SIG-M5 (cell line): ENCODE data around the gene ENOPH1.
"Not testable (repeated sequence)": the region's sequence is repeated elsewhere in the genome, so short reads cannot be mapped to it uniquely, and the experiment has no call there.

Experiments
- DNase-seq: peaks from one replicate; lab custom pipeline; 2025; lab: John Stamatoyannopoulos, UW

ENOPH1 gene

DNA sequence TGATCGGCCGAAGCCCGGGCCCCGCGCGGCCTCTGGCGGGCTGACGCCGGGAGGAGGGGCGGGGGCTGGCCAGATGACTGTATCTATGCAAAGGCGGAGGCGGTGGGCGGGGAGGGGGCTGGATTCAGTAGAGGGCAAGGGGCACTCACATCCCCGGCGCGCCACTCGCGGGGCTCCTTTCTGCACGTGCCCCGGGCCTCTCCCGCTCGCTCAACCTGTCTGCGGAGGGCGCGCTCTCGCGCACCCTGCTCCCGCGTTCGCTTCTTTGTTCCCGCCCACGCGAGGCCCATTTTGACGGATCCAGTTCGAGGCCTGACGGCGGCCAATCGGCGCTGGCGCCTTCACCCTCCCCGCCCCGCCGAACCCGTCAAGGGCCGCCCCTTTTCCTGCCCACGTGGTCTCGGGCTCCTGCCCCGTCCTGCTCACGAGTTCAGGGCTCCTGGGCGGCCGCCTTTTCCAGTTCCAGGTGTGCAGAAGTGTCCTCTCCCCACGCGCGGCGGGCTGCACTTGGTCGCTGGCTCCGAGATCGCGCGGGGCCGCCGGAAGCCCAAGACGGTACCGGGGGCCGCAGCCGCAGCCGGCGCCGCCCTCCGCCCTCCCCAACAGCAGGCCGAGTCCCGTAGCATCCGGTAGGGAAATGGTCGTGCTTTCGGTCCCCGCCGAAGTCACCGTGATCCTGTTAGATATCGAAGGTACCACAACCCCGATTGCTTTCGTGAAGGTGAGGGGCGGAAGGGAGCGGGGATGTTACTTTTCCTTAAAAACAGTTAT, at the start of gene ENOPH1, which contains the start of gene HNRNPDL:
Gene ENOPH1 (plus strand): TSS at position 398 of the 771 bp plus-strand sequence. CDS start 240 bp downstream, at position 638.
Gene HNRNPDL (minus strand): TSS at position 270 of the 771 bp plus-strand sequence. CDS start 772 bp downstream, outside the sequence.
- peak; percentile 70 for DNase-seq

GRCh38 chr4:82380831-82381230, 49.6 kb upstream of the ENOPH1 start:
- DNase-seq, result no peak

- no peak for DNase-seq
Measured at GRCh38 chr4:82381235-82381634, 49.2 kb upstream of the ENOPH1 start.

GRCh38 chr4:82381661-82382296, 48.6 kb upstream of the ENOPH1 start:
- peak; percentile 4 for DNase-seq

- no peak for DNase-seq
Measured at GRCh38 chr4:82382751-82383150, 47.6 kb upstream of the ENOPH1 start.

DNA sequence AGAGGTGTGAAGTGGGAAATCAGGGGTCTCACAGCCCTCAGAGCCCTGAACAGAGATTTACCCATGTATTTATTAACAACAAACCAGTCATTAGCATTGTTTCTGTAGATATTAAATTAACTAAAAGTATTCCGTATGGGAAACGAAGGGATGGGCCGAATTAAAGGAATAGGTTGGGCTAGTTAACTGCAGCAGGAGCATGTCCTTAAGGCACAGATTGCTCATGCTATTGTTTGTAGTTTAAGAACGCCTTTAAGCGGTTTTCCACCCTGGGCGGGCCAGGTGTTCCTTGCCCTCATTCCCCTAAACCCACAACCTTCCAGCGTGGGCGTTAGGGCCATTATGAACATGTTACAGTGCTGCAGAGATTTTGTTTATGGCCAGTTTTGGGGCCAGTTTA, 44.1 kb upstream of the ENOPH1 start:
- not testable (repeated sequence) for DNase-seq

DNA sequence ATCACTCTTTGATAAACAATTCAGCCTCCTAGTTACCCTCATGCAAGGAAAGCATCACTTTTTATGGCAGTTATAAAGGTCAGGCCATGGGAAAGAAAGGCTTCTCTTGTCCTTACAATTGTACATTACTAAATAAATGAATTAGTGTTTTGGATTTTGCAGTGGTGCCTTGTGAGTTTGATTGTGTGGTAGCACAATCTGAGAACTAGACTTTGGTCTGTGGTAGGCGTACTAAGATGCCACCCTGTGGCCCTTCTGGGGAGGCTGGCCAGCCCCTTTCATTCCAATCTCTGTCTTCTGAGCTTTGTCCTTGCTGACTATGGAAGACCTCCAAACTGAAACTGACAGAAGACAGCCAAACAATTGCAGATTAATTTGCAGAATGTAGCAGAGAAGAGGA, 42.0 kb upstream of the ENOPH1 start:
- no peak for DNase-seq

GRCh38 chr4:82390061-82390460, 40.3 kb upstream of the ENOPH1 start:
- not testable (repeated sequence) for DNase-seq

DNA sequence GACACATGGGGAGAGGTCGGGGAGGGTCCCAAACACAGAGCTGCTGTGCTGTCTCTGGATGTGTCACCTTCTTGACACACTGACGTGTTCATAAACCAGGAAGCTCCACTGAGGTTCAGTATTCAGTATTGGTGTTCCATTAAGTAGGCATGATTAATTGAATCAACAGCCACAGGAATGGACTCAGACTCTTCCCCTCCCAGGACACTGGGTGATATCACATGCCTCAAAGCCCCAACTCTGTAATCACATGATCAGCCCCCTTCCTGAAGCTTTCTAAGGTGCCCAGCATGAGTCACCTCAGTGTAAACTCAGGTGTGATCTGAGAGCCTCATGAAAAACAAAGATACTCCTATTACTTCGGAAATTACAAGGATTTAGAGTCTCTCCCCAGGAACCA, 35.5 kb upstream of the ENOPH1 start:
- DNase-seq, result no peak

GRCh38 chr4:82397527-82397926, 32.9 kb upstream of the ENOPH1 start:
- no peak for DNase-seq

DNA sequence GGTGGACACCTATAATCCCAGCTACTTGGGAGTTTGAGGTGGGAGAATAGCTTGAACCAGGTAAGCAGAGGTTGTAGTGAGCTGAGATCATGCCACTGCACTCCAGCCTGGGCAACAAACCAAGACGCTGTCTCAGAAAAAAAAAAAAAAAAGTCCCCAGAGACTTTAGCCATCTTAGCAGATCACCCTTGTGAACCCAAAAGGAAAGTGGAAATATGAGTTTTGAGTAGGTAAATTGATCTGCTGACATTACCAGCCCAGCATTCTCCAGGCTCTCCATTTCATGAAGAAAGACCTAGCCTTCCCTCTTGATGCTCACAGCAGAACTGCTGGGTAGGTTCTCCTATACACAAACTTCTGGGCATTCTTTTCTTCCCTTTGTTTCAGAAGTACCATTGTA, 32.1 kb upstream of the ENOPH1 start:
- DNase-seq, result no peak

GRCh38 chr4:82401600-82401999, 28.8 kb upstream of the ENOPH1 start:
- no peak for DNase-seq

DNA sequence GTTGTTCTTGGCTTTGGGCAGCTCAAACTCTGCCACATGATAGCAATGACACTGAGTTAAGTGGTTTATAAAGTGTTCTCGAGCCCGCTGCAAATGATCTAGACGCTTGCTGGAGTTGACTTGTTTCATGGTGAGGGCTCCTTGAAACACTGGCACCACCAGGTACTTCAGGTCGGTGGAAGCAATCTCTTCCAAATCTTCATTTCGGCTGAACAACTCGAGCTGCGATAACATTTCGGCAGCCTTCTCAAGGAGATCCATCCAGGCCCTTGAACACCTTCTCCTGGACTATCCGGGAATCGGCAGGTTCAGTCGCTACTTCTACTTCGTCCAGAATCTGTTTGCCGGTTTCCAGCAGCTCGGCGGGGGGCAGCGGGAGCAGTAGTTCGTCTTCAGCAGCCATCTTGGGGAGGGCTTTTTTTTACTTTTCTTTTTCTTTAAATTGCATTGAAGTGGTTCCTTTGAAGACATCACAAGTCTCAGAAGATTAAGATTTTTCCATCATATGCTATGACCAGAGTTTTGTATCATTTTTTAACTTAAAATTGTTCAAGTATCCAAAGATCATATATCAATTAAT, 28.1 kb upstream of the ENOPH1 start:
- DNase-seq, result no peak

DNA sequence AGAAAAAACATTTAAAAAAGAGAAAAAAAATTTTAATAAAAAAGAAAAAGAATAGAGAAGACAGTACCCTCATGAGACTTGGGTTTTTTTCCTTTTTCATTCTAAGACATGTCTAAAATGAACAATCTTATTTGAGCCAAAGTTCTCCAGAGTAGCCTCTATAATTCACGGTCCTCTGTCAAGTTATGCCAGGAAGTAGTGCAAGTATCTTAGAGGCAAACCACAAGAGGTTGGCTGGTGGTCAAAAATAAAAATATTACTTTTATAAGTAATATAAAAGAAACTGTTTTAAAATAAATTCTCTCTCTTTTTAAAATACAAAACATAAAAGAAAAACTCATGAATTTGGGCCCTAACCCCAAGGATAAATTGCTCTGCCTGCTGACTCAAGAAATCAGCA, 26.7 kb upstream of the ENOPH1 start:
- DNase-seq, result no peak

DNA sequence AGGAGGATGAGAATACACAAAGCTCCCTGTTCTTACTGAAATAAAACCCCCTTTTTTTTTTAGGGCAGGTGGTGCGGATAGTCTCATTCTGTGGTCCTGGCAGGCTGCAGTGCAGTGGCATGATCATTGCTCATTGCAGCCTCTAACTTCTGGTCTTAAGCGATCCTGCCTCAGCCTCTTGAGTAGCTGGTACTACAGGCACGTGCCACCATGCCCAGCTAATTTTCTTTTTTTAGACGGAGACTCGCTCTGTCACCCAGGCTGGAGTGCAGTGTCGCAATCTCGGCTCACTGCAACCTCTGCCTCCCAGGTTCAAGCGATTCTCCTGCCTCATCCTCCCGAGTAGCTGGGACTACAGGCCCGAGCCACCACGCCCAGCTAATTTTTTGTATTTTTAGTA, 15.3 kb upstream of the ENOPH1 start:
- not testable (repeated sequence) for DNase-seq

GRCh38 chr4:82415922-82416365, 14.4 kb upstream of the ENOPH1 start:
- DNase-seq, result no peak

GRCh38 chr4:82419451-82419850, 10.9 kb upstream of the ENOPH1 start:
- DNase-seq, result no peak

DNA sequence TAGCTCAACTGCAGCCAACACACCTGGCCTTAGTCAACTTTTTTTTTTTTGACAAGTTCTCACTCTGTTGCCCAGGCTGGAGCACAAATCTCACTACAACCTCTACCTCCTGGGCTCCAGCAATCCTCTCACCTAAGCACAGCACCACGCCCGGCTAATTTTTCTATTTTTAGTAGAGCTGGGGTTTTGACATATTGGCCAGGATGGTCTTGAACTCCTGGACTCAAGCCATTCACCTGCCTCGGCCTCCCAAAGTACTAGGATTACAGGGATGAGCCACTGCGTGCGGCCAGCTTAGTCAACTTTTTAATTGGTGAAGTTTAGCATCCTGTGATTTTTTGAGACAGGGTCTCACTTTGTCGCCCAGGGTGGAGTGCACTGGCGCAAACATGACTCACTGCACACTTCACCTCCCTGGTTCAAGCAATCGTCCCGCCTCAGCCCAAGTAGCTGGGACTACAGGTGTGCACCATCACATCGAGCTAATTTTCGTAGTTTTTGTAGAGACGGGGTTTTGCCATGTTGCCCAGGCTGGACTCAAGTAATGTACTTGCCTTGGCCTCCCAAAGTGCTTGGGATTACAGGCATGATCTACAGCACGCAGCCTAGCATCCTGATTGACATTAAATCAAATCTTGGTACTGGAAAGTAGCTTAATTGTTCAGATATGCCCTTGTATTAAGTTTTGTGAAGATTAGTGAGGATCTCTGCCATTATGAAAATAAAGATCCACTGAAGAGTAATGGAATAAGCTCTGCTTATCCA, 8.4 kb upstream of the ENOPH1 start:
- DNase-seq, result no peak

DNA sequence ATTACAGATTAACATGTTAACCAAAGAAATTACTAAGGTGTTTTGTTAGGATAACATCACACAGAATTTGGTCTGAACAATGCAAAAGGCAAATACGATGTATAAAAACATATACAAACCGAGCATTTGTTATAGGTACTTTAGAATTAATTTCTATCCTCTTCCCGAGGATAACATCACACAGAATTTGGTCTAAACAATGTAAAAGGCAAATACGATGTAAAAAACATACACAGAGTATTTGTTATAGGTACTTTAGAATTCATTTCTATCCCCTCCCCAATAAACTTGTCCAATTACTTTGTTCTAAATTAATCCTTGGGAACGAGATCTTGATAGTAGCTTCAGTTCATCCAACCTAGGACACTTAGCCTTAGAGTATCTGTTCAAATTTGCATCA, 7.8 kb upstream of the ENOPH1 start:
- no peak for DNase-seq

GRCh38 chr4:82423245-82424054, 6.9 kb upstream of the ENOPH1 start:
- no peak for DNase-seq

DNA sequence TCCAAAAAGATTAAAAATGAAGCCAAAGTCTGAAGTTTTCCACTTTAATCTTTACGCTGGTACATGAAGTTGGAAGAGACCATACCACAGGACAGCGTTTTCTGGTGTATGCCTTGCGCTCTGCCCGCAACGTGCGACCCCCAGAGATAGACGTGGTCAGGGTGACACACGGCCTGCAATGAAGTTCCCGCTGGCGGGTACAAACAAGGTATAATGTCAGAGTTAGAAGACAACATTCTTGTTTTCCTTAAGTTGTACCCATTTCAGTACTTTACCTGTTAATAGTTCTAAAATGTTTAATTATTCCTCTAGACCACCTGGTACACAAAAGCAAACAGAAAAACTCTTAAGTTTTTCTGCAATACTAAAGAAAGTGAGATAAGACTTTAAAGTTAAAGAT, 4.9 kb upstream of the ENOPH1 start:
- no peak for DNase-seq
